Testis (tissue), 3 donors: ENCODE results near the gene BMAL1. TPM values are rescaled to one million over a fixed set of nuclear protein-coding genes. Genes with fewer than 3 reads are reported as not detected.

ENCODE experiments used
- DNase-seq: peaks from one replicate; pipeline ENCODE4 v3.0.0-alpha.2; 2019
- H3K27ac ChIP-seq, 2 donors: fragments of 200-600 bp; sonication (generic); one replicate each; pipeline ENCODE4 v1.5.1; 2019
- H3K27me3 ChIP-seq: fragments of 200-600 bp; sonication (generic); one replicate; pipeline ENCODE4 v1.5.1; 2019
- H3K36me3 ChIP-seq: fragments of 200-600 bp; sonication (generic); one replicate; pipeline ENCODE4 v1.5.1; 2017; ENCODE audit warnings: low read depth; ENCODE audit errors: missing control alignments
- H3K4me1 ChIP-seq: fragments of 200-600 bp; sonication (generic); one replicate; pipeline ENCODE4 v1.5.1; 2019
- H3K4me3 ChIP-seq, 2 donors: fragments of 200-600 bp; sonication (generic); one replicate each; pipeline ENCODE4 v1.5.1; 2017 to 2019
- H3K9me3 ChIP-seq: fragments of 200-600 bp; sonication (generic); one replicate; pipeline ENCODE4 v1.5.1; 2017
- CTCF ChIP-seq, 3 experiments: fragments of 450-650 bp in 2 of 3; fragments of 200-600 bp in 1 of 3; sonication (generic) in 1 of 3; IDR thresholded peaks; one replicate each; pipeline ENCODE4 v1.5.1; 2016 to 2019; ENCODE audit warnings: antibody characterized with exemption in 3 of 3, mild to moderate bottlenecking in 2 of 3, moderate library complexity in 1 of 3
- POLR2A ChIP-seq: fragments of 450-650 bp; IDR thresholded peaks from one replicate; pipeline ENCODE4 v1.6.1; 2017; ENCODE audit warnings: antibody characterized with exemption, mild to moderate bottlenecking, moderate library complexity
- WGBS, 2 donors: methylation state at CpG; one replicate each; pipeline ENCODE4 v1.1.5; 2018; 5-methylcytosine and 5-hydroxymethylcytosine counted together
- intact Hi-C: fragments of 100-400 bp; cut with DNase I; formaldehyde crosslinking; loops from one replicate; pipeline ENCODE4 v1.15.1; 2023; ENCODE audit warnings: low total_unique reads
- polyA plus RNA-seq: library from polyadenylated mRNA; stranded (reverse); fragments of 350-450 nt; fragmentation: Illumina TruSeq; extraction: RNeasy Lipid Tissue Mini Kit (QIAGEN cat#74804); gene quantifications from one replicate; pipeline ENCODE4 v1.2.3, GENCODE V29; 2014; ENCODE audit warnings: low read depth, low replicate concordance; ENCODE audit not compliant: insufficient read depth
- total RNA-seq, 2 donors: library from RNA; depleted of rRNA; stranded (reverse); fragments of >200 nt; gene quantifications; one replicate each; pipeline ENCODE4 v1.2.3, GENCODE V29; 2016

The BMAL1 gene
- total and polyA plus RNA-seq, 3 donors from 2014 or later = 21.5 to 40.3 (median 35.7) TPM

GRCh38 chr11:13405220-13405619, 127.6 kb downstream of the BMAL1 start:
- H3K36me3 ChIP-seq = no peaks in the 10 kb centered on the region
- no peak for DNase-seq
- WGBS, 2 donors = 90 to 98% methylated on average over 4 of the region's 4 CpGs
- intact Hi-C loops = no loop called here
- no peaks in the 10 kb centered on the region for H3K4me1 ChIP-seq
- no peak overlapping the region for H3K4me3 ChIP-seq
- no peak overlapping the region for H3K27ac ChIP-seq
- no peak for TF ChIP-seq CTCF (IDR thresholded peaks at IDR 0.05)
- no peak for TF ChIP-seq POLR2A
- H3K27me3 ChIP-seq = no peaks in the 10 kb centered on the region
- no peaks in the 10 kb centered on the region for H3K9me3 ChIP-seq

GRCh38 chr11:13415201-13415600, 137.6 kb downstream of the BMAL1 start:
- H3K36me3 ChIP-seq = no peaks in the 10 kb centered on the region
- TF ChIP-seq CTCF (IDR thresholded peaks at IDR 0.05) = no peak
- no peak for TF ChIP-seq POLR2A
- DNase-seq = no peak
- 88 to 92% methylated on average over 3 of the region's 3 CpGs for WGBS, 2 donors
- no peaks in the 10 kb centered on the region for H3K4me1 ChIP-seq
- H3K27me3 ChIP-seq = no peaks in the 10 kb centered on the region
- no peak overlapping the region for H3K4me3 ChIP-seq
- no peak overlapping the region for H3K27ac ChIP-seq
- intact Hi-C loops = no loop called here
- H3K9me3 ChIP-seq = no peaks in the 10 kb centered on the region

GRCh38 chr11:13421561-13421960, 144.0 kb downstream of the BMAL1 start:
- H3K27ac ChIP-seq = no peak overlapping the region
- intact Hi-C loops = no loop called here
- H3K9me3 ChIP-seq = no peaks in the 10 kb centered on the region
- no peaks in the 10 kb centered on the region for H3K27me3 ChIP-seq
- H3K4me3 ChIP-seq = no peak overlapping the region
- no peaks in the 10 kb centered on the region for H3K36me3 ChIP-seq
- DNase-seq = no peak
- TF ChIP-seq CTCF (IDR thresholded peaks at IDR 0.05) (no peak), POLR2A (no peak)
- WGBS, 2 donors = 90 to 91% methylated on average over 6 of the region's 6 CpGs
- no peaks in the 10 kb centered on the region for H3K4me1 ChIP-seq

- intact Hi-C loops = no loop called here
- Histone ChIP-seq H3K27me3 (no peaks in the 10 kb centered on the region), H3K36me3 (no peaks in the 10 kb centered on the region), H3K9me3 (no peaks in the 10 kb centered on the region), H3K4me1 (no peaks in the 10 kb centered on the region), H3K27ac (no peak overlapping the region), H3K4me3 (no peak overlapping the region)
- TF ChIP-seq POLR2A (no peak), CTCF (IDR thresholded peaks at IDR 0.05) (no peak)
- DNase-seq = no peak
- WGBS, 2 donors = 75 to 88% methylated on average over 6 of the region's 6 CpGs
Measured at GRCh38 chr11:13423372-13423771, 145.8 kb downstream of the BMAL1 start.

GRCh38 chr11:13427440-13427839, 149.8 kb downstream of the BMAL1 start:
- no peak for DNase-seq
- intact Hi-C loops = no loop called here
- Histone ChIP-seq H3K27ac (no peak overlapping the region), H3K9me3 (no peaks in the 10 kb centered on the region), H3K36me3 (no peaks in the 10 kb centered on the region), H3K27me3 (no peaks in the 10 kb centered on the region), H3K4me1 (no peaks in the 10 kb centered on the region), H3K4me3 (no peak overlapping the region)
- TF ChIP-seq POLR2A = no peak
- no peak for TF ChIP-seq CTCF (IDR thresholded peaks at IDR 0.05)
